Suprapubic skin (tissue), 4 donors: ENCODE results near the gene SSX2IP. TPM values are rescaled to one million over a fixed set of nuclear protein-coding genes. Genes with fewer than 3 reads are reported as not detected.
"Not testable (repeated sequence)": the region's sequence is repeated elsewhere in the genome, so short reads cannot be mapped to it uniquely, and the experiment has no call there.

Source experiments
- DNase-seq, 2 donors: peaks; one replicate each; pipeline ENCODE4 v3.0.0-alpha.2; 2019; ENCODE audit warnings: low spot score in 2 of 2
- H3K27ac ChIP-seq: fragments of 200-600 bp; sonication (generic); one replicate; pipeline ENCODE4 v1.5.1; 2019
- H3K27me3 ChIP-seq: fragments of 200-600 bp; sonication (generic); one replicate; pipeline ENCODE4 v1.5.1; 2019
- H3K36me3 ChIP-seq: fragments of 200-600 bp; sonication (generic); one replicate; pipeline ENCODE4 v1.5.1; 2019
- H3K4me1 ChIP-seq: fragments of 200-600 bp; sonication (generic); one replicate; pipeline ENCODE4 v1.5.1; 2019
- H3K4me3 ChIP-seq: fragments of 200-600 bp; sonication (generic); one replicate; pipeline ENCODE4 v1.5.1; 2019; ENCODE audit warnings: mild to moderate bottlenecking
- H3K9me3 ChIP-seq: fragments of 200-600 bp; sonication (generic); one replicate; pipeline ENCODE4 v1.5.1; 2019
- CTCF ChIP-seq, 2 donors: fragments of 200-600 bp in 1 of 2; fragments of 450-650 bp in 1 of 2; sonication (generic) in 1 of 2; IDR thresholded peaks; one replicate each; pipeline ENCODE4 v1.5.1; 2016 to 2019; ENCODE audit warnings: antibody characterized with exemption in 2 of 2, mild to moderate bottlenecking in 1 of 2, moderate library complexity in 1 of 2
- EP300 ChIP-seq: sonication (generic); formaldehyde crosslinking; IDR thresholded peaks from one replicate; pipeline ENCODE4 v1.6.1; 2017; ENCODE audit warnings: antibody characterized with exemption
- POLR2A ChIP-seq, 2 donors: fragments of 450-650 bp; IDR thresholded peaks; one replicate each; pipeline ENCODE4 v1.6.1; 2017; ENCODE audit warnings: antibody characterized with exemption in 2 of 2, mild to moderate bottlenecking in 2 of 2, moderate library complexity in 2 of 2
- POLR2AphosphoS5 ChIP-seq, 3 donors: sonication (generic); formaldehyde crosslinking; IDR thresholded peaks; one replicate each; pipeline ENCODE4 v1.6.1; 2017; ENCODE audit warnings: antibody characterized with exemption in 3 of 3
- WGBS: methylation state at CpG from one replicate; pipeline ENCODE4 v1.1.5; 2018; 5-methylcytosine and 5-hydroxymethylcytosine counted together
- total RNA-seq, 4 donors: library from RNA; depleted of rRNA; stranded (reverse); fragments of >200 nt; gene quantifications; one replicate each; pipeline ENCODE4 v1.1.0, GENCODE V29; 2016

The SSX2IP gene
- total RNA-seq, 4 donors from 2014 or later, result 6.1 to 12.8 (median 9.4) TPM

GRCh38 chr1:84724128-84724860, 34.0 kb upstream of the SSX2IP start:
- Histone ChIP-seq H3K36me3 (no peaks in the 10 kb centered on the region), H3K27me3 (no peaks in the 10 kb centered on the region), H3K4me1 (peaks cover 8% of the 10 kb centered on the region), H3K9me3 (no peaks in the 10 kb centered on the region), H3K27ac (no peak overlapping the region), H3K4me3 (no peak overlapping the region)
- WGBS, result 84% methylated on average over 17 of the region's 17 CpGs
- no peak for DNase-seq
- TF ChIP-seq POLR2AphosphoS5 (IDR thresholded peaks at IDR 0.05) (no peak), EP300 (no peak), POLR2A (IDR thresholded peaks at IDR 0.05) (no peak), CTCF (IDR thresholded peaks at IDR 0.05) (no peak)

GRCh38 chr1:84722794-84723193, 32.5 kb upstream of the SSX2IP start:
- Histone ChIP-seq H3K4me3 (no peak overlapping the region), H3K27ac (no peak overlapping the region), H3K27me3 (no peaks in the 10 kb centered on the region), H3K4me1 (peaks cover 8% of the 10 kb centered on the region), H3K9me3 (no peaks in the 10 kb centered on the region), H3K36me3 (no peaks in the 10 kb centered on the region)
- no peak for TF ChIP-seq EP300
- no peak for TF ChIP-seq POLR2A (IDR thresholded peaks at IDR 0.05)
- TF ChIP-seq CTCF (IDR thresholded peaks at IDR 0.05), result no peak
- no peak for TF ChIP-seq POLR2AphosphoS5 (IDR thresholded peaks at IDR 0.05)
- 60% methylated on average over 3 of the region's 3 CpGs for WGBS
- no peak for DNase-seq

GRCh38 chr1:84721872-84722271, 31.6 kb upstream of the SSX2IP start:
- 70% methylated on average over 2 of the region's 2 CpGs for WGBS
- H3K4me1 ChIP-seq, H3K4me3 ChIP-seq, H3K36me3 ChIP-seq, H3K27ac ChIP-seq, H3K27me3 ChIP-seq, DNase-seq, H3K9me3 ChIP-seq: not testable (repeated sequence)

- H3K9me3 ChIP-seq, result no peaks in the 10 kb centered on the region
- DNase-seq, result no peak
- TF ChIP-seq EP300 (no peak), POLR2AphosphoS5 (IDR thresholded peaks at IDR 0.05) (no peak), POLR2A (IDR thresholded peaks at IDR 0.05) (no peak), CTCF (IDR thresholded peaks at IDR 0.05) (no peak)
- no peak overlapping the region for H3K4me3 ChIP-seq
- H3K27ac ChIP-seq, result no peak overlapping the region
- no peaks in the 10 kb centered on the region for H3K36me3 ChIP-seq
- peaks cover 1% of the 10 kb centered on the region for H3K4me1 ChIP-seq
- WGBS, result 85% methylated on average over 2 of the region's 2 CpGs
- H3K27me3 ChIP-seq, result no peaks in the 10 kb centered on the region
These were observed 30.9 kb upstream of the SSX2IP start for GRCh38 chr1:84721152-84721551.

GRCh38 chr1:84720221-84720780, 30.0 kb upstream of the SSX2IP start:
- Histone ChIP-seq H3K27ac (no peak overlapping the region), H3K27me3 (no peaks in the 10 kb centered on the region), H3K9me3 (no peaks in the 10 kb centered on the region), H3K4me3 (no peak overlapping the region), H3K4me1 (no peaks in the 10 kb centered on the region), H3K36me3 (no peaks in the 10 kb centered on the region)
- WGBS, result 55% methylated on average over 5 of the region's 5 CpGs
- no peak for DNase-seq
- TF ChIP-seq POLR2AphosphoS5 (IDR thresholded peaks at IDR 0.05) (no peak), EP300 (no peak)

- TF ChIP-seq EP300, result no peak
- no peak for TF ChIP-seq POLR2AphosphoS5 (IDR thresholded peaks at IDR 0.05)
- no peak for TF ChIP-seq POLR2A (IDR thresholded peaks at IDR 0.05)
- no peak for TF ChIP-seq CTCF (IDR thresholded peaks at IDR 0.05)
- Histone ChIP-seq H3K27ac (no peak overlapping the region), H3K36me3 (no peaks in the 10 kb centered on the region), H3K4me1 (no peaks in the 10 kb centered on the region), H3K9me3 (no peaks in the 10 kb centered on the region), H3K27me3 (no peaks in the 10 kb centered on the region), H3K4me3 (no peak overlapping the region)
- 55% methylated on average over 8 of the region's 8 CpGs for WGBS
- no peak for DNase-seq
These were observed 29.4 kb upstream of the SSX2IP start for GRCh38 chr1:84719543-84720217.
